Endothelial cell of umbilical vein (primary cell): ENCODE data around the gene DTD1. TPM values are rescaled to one million over a fixed set of nuclear protein-coding genes. Genes with fewer than 3 reads are reported as not detected.

Experiments used
- BruUV-seq: library from RNA; stranded (reverse); fragments of 400-500 nt; replicated peaks from 2 replicates; lab custom pipeline; 2021; lab: Mats Ljungman, UMichigan
- CTCF ChIA-PET: fragments of 300-600, 350-600 bp; sonication (Branson Sonifier 250); formaldehyde crosslinking; loops from one replicate; lab custom pipeline; 2021; ENCODE audit warnings: antibody characterized with exemption, inconsistent platforms; lab: Charles Lee
- POLR2A ChIA-PET: fragments of 300-600, 350-600 bp; sonication (Branson Sonifier 250); formaldehyde crosslinking; loops from one replicate; lab custom pipeline; 2021; ENCODE audit warnings: antibody characterized with exemption, inconsistent platforms; lab: Charles Lee
- DNase-seq: peaks from one replicate; pipeline ENCODE4 v3.0.0-alpha.2; 2011; ENCODE audit warnings: low read depth, low spot score
- FAIRE-seq: peaks from 2 replicates; lab custom pipeline; 2011; peaks lifted over from hg19 to GRCh38; lab: Jason Lieb, UNC
- H2AFZ ChIP-seq: 2 replicates; pipeline ENCODE4 v1.6.0; 2012; ENCODE audit warnings: low read depth, low read length, control low read depth, inconsistent platforms
- H3K27ac ChIP-seq: 2 replicates; pipeline ENCODE4 v1.5.1; 2011; ENCODE audit warnings: low read depth, mild to moderate bottlenecking, control low read depth, low read length, moderate library complexity; ENCODE audit not compliant: insufficient read depth
- H3K27me3 ChIP-seq, 2 experiments: 2 replicates each; pipeline versions ENCODE4 v1.6.0 to v1.6.1; 2011; ENCODE audit warnings: low read length in 2 of 2, mixed read lengths in 1 of 2; ENCODE audit not compliant: control insufficient read depth in 2 of 2, insufficient read depth in 2 of 2
- H3K36me3 ChIP-seq, 2 experiments: 2 replicates in 1 of 2; 3 replicates in 1 of 2; pipeline ENCODE4 v1.5.1; 2011; ENCODE audit warnings: low read length in 2 of 2, mild to moderate bottlenecking in 1 of 2, moderate library complexity in 1 of 2; ENCODE audit not compliant: control insufficient read depth in 2 of 2, insufficient read depth in 2 of 2; ENCODE audit errors: extremely low read depth in 1 of 2
- H3K4me1 ChIP-seq: 3 replicates; pipeline ENCODE4 v1.5.1; 2011; ENCODE audit warnings: mild to moderate bottlenecking, low read length; ENCODE audit not compliant: control insufficient read depth, insufficient read depth; ENCODE audit errors: extremely low read depth
- H3K4me2 ChIP-seq: 2 replicates; pipeline ENCODE4 v1.6.1; 2011; ENCODE audit warnings: low read length, control low read depth, mixed read lengths; ENCODE audit not compliant: insufficient read depth
- H3K4me3 ChIP-seq, 3 experiments: fragments of 200-600 bp in 1 of 3; sonication (generic), shearing (Covaris generic) in 1 of 3; replicated peaks in 1 of 3; 2 replicates each; pipeline ENCODE4 v1.5.1; 2011 to 2016; ENCODE audit warnings: control low read depth in 3 of 3, low read length in 3 of 3, mild to moderate bottlenecking in 2 of 3, inconsistent platforms in 1 of 3, low read depth in 1 of 3, moderate library complexity in 1 of 3; ENCODE audit not compliant: insufficient read depth in 1 of 3
- H3K79me2 ChIP-seq: 2 replicates; pipeline ENCODE4 v1.6.0; 2012; ENCODE audit warnings: low read length, inconsistent platforms; ENCODE audit not compliant: control insufficient read depth, insufficient read depth
- H3K9ac ChIP-seq: replicated peaks from 2 replicates; pipeline ENCODE3; 2011; ENCODE audit warnings: low read length, control low read depth; ENCODE audit not compliant: insufficient read depth; ENCODE audit errors: extremely low read depth
- H3K9me1 ChIP-seq: replicated peaks from 3 replicates; pipeline ENCODE4 v1.6.0; 2011; ENCODE audit warnings: mild to moderate bottlenecking, low read length; ENCODE audit not compliant: control insufficient read depth, insufficient read depth; ENCODE audit errors: extremely low read depth
- H3K9me3 ChIP-seq: replicated peaks from 2 replicates; pipeline ENCODE4 v1.5.1; 2012; ENCODE audit warnings: low read length, inconsistent platforms; ENCODE audit not compliant: control insufficient read depth, insufficient read depth
- H4K20me1 ChIP-seq: replicated peaks from 2 replicates; pipeline ENCODE3; 2011; ENCODE audit warnings: mild to moderate bottlenecking, low read length; ENCODE audit not compliant: control insufficient read depth, insufficient read depth; ENCODE audit errors: extremely low read depth
- CTCF ChIP-seq, 2 donors: IDR thresholded peaks; 1 replicate in 1 of 2; 2 replicates in 1 of 2; pipeline ENCODE4 v1.5.1; 2011; ENCODE audit warnings: low read length in 2 of 2, mild to moderate bottlenecking in 2 of 2, moderate library complexity in 2 of 2, control low read depth in 1 of 2, inconsistent platforms in 1 of 2, low read depth in 1 of 2; ENCODE audit not compliant: insufficient read depth in 1 of 2; ENCODE audit errors: extremely low read depth in 1 of 2
- EZH2 ChIP-seq: IDR thresholded peaks from 2 replicates; pipeline ENCODE4 v1.6.1; 2012; ENCODE audit warnings: borderline replicate concordance, low read depth, mild to moderate bottlenecking, moderate library complexity, low read length, inconsistent platforms; ENCODE audit not compliant: severe bottlenecking
- FOS ChIP-seq: IDR thresholded peaks from 2 replicates; pipeline ENCODE4 v1.6.1; 2011; ENCODE audit warnings: mild to moderate bottlenecking, low read length, moderate library complexity, borderline replicate concordance; ENCODE audit not compliant: insufficient read depth
- GATA2 ChIP-seq: IDR thresholded peaks from 2 replicates; pipeline ENCODE4 v1.7.0; 2011; ENCODE audit warnings: low read depth, mild to moderate bottlenecking, moderate library complexity, mixed read lengths, low read length; ENCODE audit not compliant: insufficient read length, insufficient read depth
- JUN ChIP-seq: IDR thresholded peaks from 2 replicates; pipeline ENCODE4 v1.6.1; 2011; ENCODE audit warnings: borderline replicate concordance, low read depth; ENCODE audit not compliant: insufficient read length, insufficient read depth
- MYC ChIP-seq: IDR thresholded peaks from one replicate; pipeline ENCODE4 v1.6.1; 2011; ENCODE audit warnings: mild to moderate bottlenecking, low read depth, low read length
- POLR2A ChIP-seq: IDR thresholded peaks from 2 replicates; pipeline ENCODE4 v1.6.1; 2012; ENCODE audit warnings: low read depth, mild to moderate bottlenecking, control low read depth, low read length
- POLR2AphosphoS5 ChIP-seq: IDR thresholded peaks from 2 replicates; pipeline ENCODE4 v1.6.1; 2012; ENCODE audit warnings: low read depth, mild to moderate bottlenecking, control low read depth, low read length, moderate library complexity; ENCODE audit not compliant: insufficient read depth
- dilution Hi-C: fragments of 300-500 bp; cut with MboI; formaldehyde crosslinking; loops from one replicate; pipeline ENCODE4 v1.15.0; 2019; ENCODE audit warnings: low sequenced_read_pairs; ENCODE audit not compliant: extremely low pct_ligation_motif_present
- intact Hi-C: fragments of 100-400 bp; cut with micrococcal nuclease; formaldehyde crosslinking; loops from one replicate; pipeline ENCODE4 v1.10.0; 2022
- polyA plus RNA-seq, 4 experiments: library from polyadenylated mRNA; depleted of rRNA in 3 of 4; stranded (reverse) in 3 of 4; unstranded in 1 of 4; fragments of >200 nt; gene quantifications; 2 replicates each; pipeline versions ENCODE4 v1.2.1 to v1.2.3, GENCODE V29; 2011 to 2012; ENCODE audit warnings: missing spikeins in 1 of 4
- total RNA-seq: library from RNA; stranded (reverse); gene quantifications from 2 replicates; pipeline ENCODE4 v1.2.3, GENCODE V29; 2021
- TF ChIP-seq, protein P1 (sequence below): IDR thresholded peaks from 2 replicates; pipeline ENCODE4 v1.6.1; 2011; ENCODE audit not compliant: insufficient read depth, insufficient read length

Gene DTD1
- total and polyA plus RNA-seq, 2 donors (not counting 3 experiments of a cell fraction or from before 2014, with no cell fraction given) = 48.2 to 50.8 TPM

- Histone ChIP-seq H3K36me3 (no peaks in the 10 kb centered on the region), H3K9ac (no peak overlapping the region), H3K9me3 (no peaks in the 10 kb centered on the region), H3K27ac (no peak overlapping the region), H2AFZ (no peak overlapping the region), H3K4me1 (no peaks in the 10 kb centered on the region), H3K4me3 (no peak overlapping the region), H3K9me1 (no peaks in the 10 kb centered on the region), H3K79me2 (no peaks in the 10 kb centered on the region), H3K27me3 (peaks cover 0 to 2% of the 10 kb centered on the region in 2 experiments), H3K4me2 (no peak overlapping the region), H4K20me1 (no peaks in the 10 kb centered on the region)
- intact Hi-C loops (no loop called here), dilution Hi-C loops (no loop called here)
- TF ChIP-seq, protein P1, sequence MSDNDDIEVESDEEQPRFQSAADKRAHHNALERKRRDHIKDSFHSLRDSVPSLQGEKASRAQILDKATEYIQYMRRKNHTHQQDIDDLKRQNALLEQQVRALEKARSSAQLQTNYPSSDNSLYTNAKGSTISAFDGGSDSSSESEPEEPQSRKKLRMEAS = no peak
- no peak for TF ChIP-seq FOS
- no peak for TF ChIP-seq MYC
- TF ChIP-seq POLR2AphosphoS5 = no peak
- TF ChIP-seq GATA2 = no peak
- no peak for TF ChIP-seq CTCF (IDR thresholded peaks at IDR 0.05; ENCODE audit: extremely low read depth in 1 of 2, insufficient read depth in 1 of 2, low read depth in 1 of 2, low read length in 2 of 2)
- no peak for TF ChIP-seq JUN
- no peak for TF ChIP-seq POLR2A
- TF ChIP-seq EZH2 = no peak
- POLR2A ChIA-PET = no interaction called here
- DNase-seq (no peak), FAIRE-seq (no peak)
- CTCF ChIA-PET = no interaction called here
- BruUV-seq = no TSS peak
These were observed 193.7 kb downstream of the DTD1 start for GRCh38 chr20:18781509-18781908.
